Astrocyte (in vitro differentiated cells and primary cell): ENCODE measurements around the gene HMGB4. TPM values are rescaled to one million over a fixed set of nuclear protein-coding genes. Genes with fewer than 3 reads are reported as not detected.

Experiments
- DNase-seq: peaks from one replicate; pipeline ENCODE4 v3.0.0-alpha.2; 2010; ENCODE audit warnings: low read depth
- FAIRE-seq: peaks from 2 replicates; lab custom pipeline; 2011; peaks lifted over from hg19 to GRCh38; lab: Jason Lieb, UNC
- H2AFZ ChIP-seq: 2 replicates; pipeline ENCODE4 v1.6.0; 2012; ENCODE audit warnings: low read depth, low read length, inconsistent platforms
- H3K27ac ChIP-seq: 2 replicates; pipeline ENCODE4 v1.5.1; 2011; ENCODE audit warnings: low read depth, low read length, inconsistent platforms
- H3K27me3 ChIP-seq: 2 replicates; pipeline ENCODE4 v1.6.0; 2011; ENCODE audit warnings: low read length, inconsistent platforms; ENCODE audit not compliant: insufficient read depth
- H3K36me3 ChIP-seq: 2 replicates; pipeline ENCODE4 v1.5.1; 2011; ENCODE audit warnings: low read length, inconsistent platforms; ENCODE audit not compliant: insufficient read depth
- H3K4me1 ChIP-seq: 2 replicates; pipeline ENCODE4 v1.5.1; 2011; ENCODE audit warnings: low read length, inconsistent platforms; ENCODE audit not compliant: insufficient read depth
- H3K4me2 ChIP-seq: 2 replicates; pipeline ENCODE4 v1.6.0; 2012; ENCODE audit warnings: low read length, inconsistent platforms
- H3K4me3 ChIP-seq: 2 replicates; pipeline ENCODE4 v1.5.1; 2011; ENCODE audit warnings: low read depth, mild to moderate bottlenecking, low read length, inconsistent platforms; ENCODE audit not compliant: insufficient read depth
- H3K79me2 ChIP-seq: 2 replicates; pipeline ENCODE4 v1.6.0; 2012; ENCODE audit warnings: mild to moderate bottlenecking, low read length, inconsistent platforms; ENCODE audit not compliant: insufficient read depth
- H3K9ac ChIP-seq: 2 replicates; pipeline ENCODE4 v1.6.0; 2012; ENCODE audit warnings: mild to moderate bottlenecking, low read length, inconsistent platforms
- H3K9me3 ChIP-seq: 2 replicates; pipeline ENCODE4 v1.5.1; 2012; ENCODE audit warnings: low read depth, mild to moderate bottlenecking, low read length, inconsistent platforms; ENCODE audit not compliant: insufficient read depth
- H4K20me1 ChIP-seq: 2 replicates; pipeline ENCODE4 v1.6.0; 2012; ENCODE audit warnings: low read length, inconsistent platforms; ENCODE audit not compliant: insufficient read depth
- H3K27ac Mint-ChIP-seq: one replicate; pipeline ENCODE4 v1.8.0; 2021; ENCODE audit warnings: mild to moderate bottlenecking, mixed read lengths; ENCODE audit not compliant: unreplicated experiment
- H3K27me3 Mint-ChIP-seq: one replicate; pipeline ENCODE4 v1.8.0; 2021; ENCODE audit warnings: low read depth, mixed read lengths; ENCODE audit not compliant: unreplicated experiment
- H3K36me3 Mint-ChIP-seq: one replicate; pipeline ENCODE4 v1.8.0; 2021; ENCODE audit warnings: low read depth, mixed read lengths; ENCODE audit not compliant: unreplicated experiment
- H3K4me1 Mint-ChIP-seq: one replicate; pipeline ENCODE4 v1.8.0; 2021; ENCODE audit warnings: low read depth, mixed read lengths; ENCODE audit not compliant: unreplicated experiment
- H3K4me3 Mint-ChIP-seq: one replicate; pipeline ENCODE4 v1.8.0; 2021; ENCODE audit warnings: mild to moderate bottlenecking, moderate library complexity, mixed read lengths; ENCODE audit not compliant: unreplicated experiment
- H3K9me3 Mint-ChIP-seq: one replicate; pipeline ENCODE4 v1.8.0; 2021; ENCODE audit warnings: mild to moderate bottlenecking, mixed read lengths; ENCODE audit not compliant: unreplicated experiment
- CTCF ChIP-seq: IDR thresholded peaks from 2 replicates; pipeline ENCODE4 v1.5.1; 2011; ENCODE audit warnings: low read depth, mild to moderate bottlenecking, inconsistent platforms, low read length, moderate library complexity; ENCODE audit not compliant: insufficient read depth
- EZH2 ChIP-seq: IDR thresholded peaks from 2 replicates; pipeline ENCODE4 v1.6.1; 2012; ENCODE audit warnings: mild to moderate bottlenecking, low read length, inconsistent platforms; ENCODE audit not compliant: insufficient read depth
- total RNA-seq: library from RNA; stranded (reverse); gene quantifications from 2 replicates; pipeline ENCODE4 v1.2.1, GENCODE V29; 2021

HMGB4 gene
- total RNA-seq, 1 donor from 2014 or later: not detected

GRCh38 chr1:33818071-33818470, 45.8 kb upstream of the HMGB4 start:
- no peak overlapping the region for H3K27ac ChIP-seq
- peaks cover 2% of the 10 kb centered on the region for H3K27me3 Mint-ChIP-seq
- no peaks in the 10 kb centered on the region for H3K36me3 ChIP-seq
- H3K9me3 ChIP-seq: no peaks in the 10 kb centered on the region
- H3K4me3 Mint-ChIP-seq: no peak overlapping the region
- peaks cover 17% of the 10 kb centered on the region for H3K4me1 ChIP-seq
- TF ChIP-seq EZH2 (no peak), CTCF (no peak)
- H3K9ac ChIP-seq: no peak overlapping the region
- H3K27ac Mint-ChIP-seq: no peak overlapping the region
- H3K36me3 Mint-ChIP-seq: peaks cover 31% of the 10 kb centered on the region
- peaks cover 6% of the 10 kb centered on the region for H3K27me3 ChIP-seq
- no peaks in the 10 kb centered on the region for H3K79me2 ChIP-seq
- no peak overlapping the region for H2AFZ ChIP-seq
- DNase-seq (no peak), FAIRE-seq (no peak)
- H4K20me1 ChIP-seq: peaks cover 32% of the 10 kb centered on the region
- no peak overlapping the region for H3K4me3 ChIP-seq
- peaks cover 16% of the 10 kb centered on the region for H3K9me3 Mint-ChIP-seq
- peaks cover 18% of the 10 kb centered on the region for H3K4me1 Mint-ChIP-seq
- H3K4me2 ChIP-seq: no peak overlapping the region

- FAIRE-seq: no peak
- no peak overlapping the region for H3K4me3 Mint-ChIP-seq
Observed at GRCh38 chr1:33819290-33819912, 44.5 kb upstream of the HMGB4 start.

More at GRCh38 chr1:33819290-33819912, 44.5 kb upstream of the HMGB4 start:
- no peak overlapping the region for H3K27ac Mint-ChIP-seq
- peaks cover 2% of the 10 kb centered on the region for H3K27me3 Mint-ChIP-seq
- H3K4me1 Mint-ChIP-seq: peaks cover 14% of the 10 kb centered on the region
- H3K36me3 Mint-ChIP-seq: peaks cover 30% of the 10 kb centered on the region
- H3K9me3 Mint-ChIP-seq: peaks cover 10% of the 10 kb centered on the region
- Histone ChIP-seq H3K27ac (no peak overlapping the region), H3K9me3 (no peaks in the 10 kb centered on the region), H3K79me2 (no peaks in the 10 kb centered on the region), H3K4me3 (no peak overlapping the region), H3K27me3 (peaks cover 3% of the 10 kb centered on the region), H2AFZ (no peak overlapping the region), H3K36me3 (no peaks in the 10 kb centered on the region), H3K9ac (no peak overlapping the region), H3K4me1 (peaks cover 12% of the 10 kb centered on the region), H3K4me2 (no peak overlapping the region), H4K20me1 (peaks cover 26% of the 10 kb centered on the region)
- no peak for TF ChIP-seq CTCF
- TF ChIP-seq EZH2: no peak
- DNase-seq: no peak
